HepG2 (cell line): ENCODE results near the gene YY1. TPM values are rescaled to one million over a fixed set of nuclear protein-coding genes. Genes with fewer than 3 reads are reported as not detected.
A peak's percentile ranks its signal among the peaks of the same experiment; 100 is the strongest.

Source experiments
- AGO1 ChIP-seq: fragments of 200-400 bp; formaldehyde crosslinking; IDR thresholded peaks from 2 replicates; pipeline ENCODE4 v1.6.1; 2017; ENCODE audit warnings: mild to moderate bottlenecking, low read depth, low read length, moderate library complexity; ENCODE audit not compliant: poor library complexity, severe bottlenecking
- AGO2 ChIP-seq: fragments of 200-400 bp; formaldehyde crosslinking; optimal IDR thresholded peaks from 2 replicates; pipeline ENCODE3; 2017; ENCODE audit warnings: mild to moderate bottlenecking, low read depth, low read length, moderate library complexity
- ATF7 ChIP-seq, 2 experiments: fragments of 450-650 bp in 1 of 2; sonication (generic) in 1 of 2; formaldehyde crosslinking in 1 of 2; IDR thresholded peaks; 2 replicates each; pipeline versions ENCODE4 v1.4.0 to v1.6.1; 2016 to 2020; ENCODE audit warnings: antibody characterized with exemption in 1 of 2, mild to moderate bottlenecking in 1 of 2, missing genetic modification reagents in 1 of 2
- CHD2 ChIP-seq: IDR thresholded peaks from 2 replicates; pipeline ENCODE4 v1.6.1; 2011; ENCODE audit warnings: low read depth, low read length, improper control_type of control experiment
- CREB3 ChIP-seq: sonication (generic); formaldehyde crosslinking; IDR thresholded peaks from 2 replicates; pipeline ENCODE4 v1.5.0; 2020; ENCODE audit warnings: missing genetic modification reagents
- ESRRA ChIP-seq: sonication (generic); formaldehyde crosslinking; IDR thresholded peaks from 2 replicates; pipeline ENCODE4 v1.5.1; 2020; ENCODE audit warnings: mild to moderate bottlenecking, low read depth, missing genetic modification reagents
- FOXK2 ChIP-seq: fragments of 450-650 bp; IDR thresholded peaks from 2 replicates; pipeline ENCODE4 v1.6.1; 2016
- GLI4 ChIP-seq: sonication (generic); formaldehyde crosslinking; IDR thresholded peaks from 2 replicates; pipeline ENCODE4 v1.5.1; 2020; ENCODE audit warnings: missing genetic modification reagents, mild to moderate bottlenecking, moderate library complexity, borderline replicate concordance
- HDAC1 ChIP-seq: sonication (generic); formaldehyde crosslinking; IDR thresholded peaks from 2 replicates; pipeline ENCODE4 v1.5.1; 2020; ENCODE audit warnings: mild to moderate bottlenecking, missing genetic modification reagents
- HNRNPLL ChIP-seq: fragments of 200-400 bp; formaldehyde crosslinking; IDR thresholded peaks from 2 replicates; pipeline ENCODE4 v1.6.1; 2017; ENCODE audit warnings: mild to moderate bottlenecking, low read depth, low read length; ENCODE audit not compliant: poor library complexity, severe bottlenecking
- KLF12 ChIP-seq: sonication (generic); formaldehyde crosslinking; IDR thresholded peaks from 2 replicates; pipeline ENCODE4 v1.4.0; 2020; ENCODE audit warnings: missing genetic modification reagents, borderline replicate concordance
- NCOA1 ChIP-seq: sonication (generic); formaldehyde crosslinking; IDR thresholded peaks from 2 replicates; pipeline ENCODE4 v1.9.0; 2021; ENCODE audit warnings: missing genetic modification reagents
- POGK ChIP-seq: sonication (generic); formaldehyde crosslinking; conservative IDR thresholded peaks from 2 replicates; pipeline ENCODE4 v1.8.0; 2022; ENCODE audit warnings: mild to moderate bottlenecking, moderate library complexity, missing genetic modification reagents
- RARA ChIP-seq: IDR thresholded peaks from 2 replicates; pipeline ENCODE4 v1.6.1; 2016; ENCODE audit warnings: missing genetic modification reagents, missing compliant biosample characterization
- RBM39 ChIP-seq: fragments of 200-400 bp; formaldehyde crosslinking; IDR thresholded peaks from one replicate; pipeline ENCODE4 v1.6.1; 2018; ENCODE audit warnings: antibody characterized with exemption, mild to moderate bottlenecking, low read depth, low read length; ENCODE audit not compliant: poor library complexity, severe bottlenecking
- RFX3 ChIP-seq: IDR thresholded peaks from 2 replicates; pipeline ENCODE4 v1.6.1; 2016; ENCODE audit warnings: missing biosample characterization, missing genetic modification reagents
- TEAD2 ChIP-seq: sonication (generic); formaldehyde crosslinking; IDR thresholded peaks from 2 replicates; pipeline ENCODE4 v1.9.0; 2021; ENCODE audit warnings: missing genetic modification reagents
- ZNF17 ChIP-seq: sonication (generic); formaldehyde crosslinking; IDR thresholded peaks from 2 replicates; pipeline ENCODE4 v1.5.0; 2020; ENCODE audit warnings: mild to moderate bottlenecking, missing genetic modification reagents
- ZNF383 ChIP-seq: sonication (generic); formaldehyde crosslinking; IDR thresholded peaks from 2 replicates; pipeline ENCODE4 v1.4.0; 2020; ENCODE audit warnings: missing genetic modification reagents, mild to moderate bottlenecking, borderline replicate concordance
- ZNF570 ChIP-seq: sonication (generic); formaldehyde crosslinking; IDR thresholded peaks from 2 replicates; pipeline ENCODE4 v1.4.0; 2020; ENCODE audit warnings: mild to moderate bottlenecking, missing genetic modification reagents, borderline replicate concordance
- ZNF607 ChIP-seq: sonication (generic); formaldehyde crosslinking; IDR thresholded peaks from 2 replicates; pipeline ENCODE4 v1.5.1; 2020; ENCODE audit warnings: missing genetic modification reagents, mild to moderate bottlenecking, borderline replicate concordance
- ZNF777 ChIP-seq: sonication (generic); formaldehyde crosslinking; IDR thresholded peaks from 2 replicates; pipeline ENCODE4 v1.4.0; 2020; ENCODE audit warnings: missing genetic modification reagents
- ZSCAN22 ChIP-seq: sonication (generic); formaldehyde crosslinking; IDR thresholded peaks from 2 replicates; pipeline ENCODE4 v1.4.0; 2020; ENCODE audit warnings: mild to moderate bottlenecking, missing genetic modification reagents
- polyA plus RNA-seq, 8 experiments: library from polyadenylated mRNA; depleted of rRNA in 3 of 8; stranded (reverse) in 7 of 8; unstranded in 1 of 8; fragments of >200 nt; fragmentation: Illumina TruSeq in 4 of 8; extraction: Trizol in 4 of 8; gene quantifications; 2 replicates each; pipeline versions ENCODE4 v1.2.1 to v1.2.3, GENCODE V29; 2011 to 2016; ENCODE audit warnings: low read depth in 4 of 8, missing spikeins in 1 of 8, mixed read lengths in 1 of 8; ENCODE audit not compliant: insufficient read depth in 1 of 8
- total RNA-seq, 5 experiments: library from RNA; depleted of rRNA; stranded (reverse); fragments of >200 nt; fragmentation: Illumina TruSeq; extraction: Trizol; gene quantifications; 2 replicates each; pipeline ENCODE4 v1.2.3, GENCODE V29; 2016; ENCODE audit warnings: low read depth in 1 of 5
- TF ChIP-seq, protein P1 (sequence below): sonication (generic); formaldehyde crosslinking; IDR thresholded peaks from 2 replicates; pipeline ENCODE4 v1.8.0; 2023; ENCODE audit warnings: mild to moderate bottlenecking, missing genetic modification reagents
- TF ChIP-seq, protein P2 (sequence below): sonication (generic); formaldehyde crosslinking; IDR thresholded peaks from 2 replicates; pipeline ENCODE4 v1.5.1; 2020; ENCODE audit warnings: mild to moderate bottlenecking, moderate library complexity, missing genetic modification reagents

YY1 gene
- total and polyA plus RNA-seq, 2 of the 13 experiments (the other 11 are each of a cell fraction or from before 2014, with no cell fraction given), result 29.4 to 68.1 TPM

- TF ChIP-seq HNRNPLL, result peak; percentile 65
- TF ChIP-seq KLF12 (CRISPR knock-in tag), result peak; percentile 76
- TF ChIP-seq RARA (CRISPR knock-in tag), result peak; percentile 61
- no peak; the same call in none of the 2 replicates for TF ChIP-seq ZNF607 (CRISPR knock-in tag)
- no peak for TF ChIP-seq RFX3 (CRISPR knock-in tag)
- no peak for TF ChIP-seq ZNF383 (CRISPR knock-in tag)
- peak; percentile 31 for TF ChIP-seq AGO2
- no peak for TF ChIP-seq ZNF17 (CRISPR knock-in tag)
- TF ChIP-seq, protein P1, sequence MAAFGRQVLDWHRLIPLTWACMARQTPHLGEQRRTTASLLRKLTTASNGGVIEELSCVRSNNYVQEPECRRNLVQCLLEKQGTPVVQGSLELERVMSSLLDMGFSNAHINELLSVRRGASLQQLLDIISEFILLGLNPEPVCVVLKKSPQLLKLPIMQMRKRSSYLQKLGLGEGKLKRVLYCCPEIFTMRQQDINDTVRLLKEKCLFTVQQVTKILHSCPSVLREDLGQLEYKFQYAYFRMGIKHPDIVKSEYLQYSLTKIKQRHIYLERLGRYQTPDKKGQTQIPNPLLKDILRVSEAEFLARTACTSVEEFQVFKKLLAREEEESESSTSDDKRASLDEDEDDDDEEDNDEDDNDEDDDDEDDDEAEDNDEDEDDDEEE (CRISPR knock-in tag), result peak; percentile 92
- peak; percentile 88 for TF ChIP-seq HDAC1 (CRISPR knock-in tag)
- TF ChIP-seq GLI4 (CRISPR knock-in tag), result no peak
- TF ChIP-seq CHD2, result peak; percentile 65; the same call in 1 of the 2 replicates
- TF ChIP-seq FOXK2, result no peak
- TF ChIP-seq RBM39, result no peak
- no peak for TF ChIP-seq ZNF570 (CRISPR knock-in tag)
- peak; percentile 85; the same call in 1 of the 2 replicates for TF ChIP-seq ESRRA (CRISPR knock-in tag)
- TF ChIP-seq ATF7 (IDR thresholded peaks at IDR 0.05), result no peak
- no peak for TF ChIP-seq ATF7 (CRISPR knock-in tag; IDR thresholded peaks at IDR 0.05)
- 0 out of 2 replicates have a peak, but pooled peaks have one; percentile 59 for TF ChIP-seq ZNF777 (CRISPR knock-in tag)
- TF ChIP-seq, protein P2, sequence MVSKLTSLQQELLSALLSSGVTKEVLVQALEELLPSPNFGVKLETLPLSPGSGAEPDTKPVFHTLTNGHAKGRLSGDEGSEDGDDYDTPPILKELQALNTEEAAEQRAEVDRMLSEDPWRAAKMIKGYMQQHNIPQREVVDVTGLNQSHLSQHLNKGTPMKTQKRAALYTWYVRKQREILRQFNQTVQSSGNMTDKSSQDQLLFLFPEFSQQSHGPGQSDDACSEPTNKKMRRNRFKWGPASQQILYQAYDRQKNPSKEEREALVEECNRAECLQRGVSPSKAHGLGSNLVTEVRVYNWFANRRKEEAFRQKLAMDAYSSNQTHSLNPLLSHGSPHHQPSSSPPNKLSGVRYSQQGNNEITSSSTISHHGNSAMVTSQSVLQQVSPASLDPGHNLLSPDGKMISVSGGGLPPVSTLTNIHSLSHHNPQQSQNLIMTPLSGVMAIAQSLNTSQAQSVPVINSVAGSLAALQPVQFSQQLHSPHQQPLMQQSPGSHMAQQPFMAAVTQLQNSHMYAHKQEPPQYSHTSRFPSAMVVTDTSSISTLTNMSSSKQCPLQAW (CRISPR knock-in tag), result peak; percentile 92
- TF ChIP-seq NCOA1 (CRISPR knock-in tag), result no peak
- no peak for TF ChIP-seq ZSCAN22 (CRISPR knock-in tag)
- TF ChIP-seq AGO1, result no peak
- no peak; the same call in 1 of the 2 replicates for TF ChIP-seq POGK (CRISPR knock-in tag)
- TF ChIP-seq TEAD2 (CRISPR knock-in tag), result peak; percentile 66; the same call in 1 of the 2 replicates
- peak; percentile 81; the same call in 1 of the 2 replicates for TF ChIP-seq CREB3 (CRISPR knock-in tag)
Measured at GRCh38 chr14:100192672-100193416, 46.1 kb upstream of the YY1 start (continued).
